ENCODE results near the gene ATP5IF1.

DNA sequence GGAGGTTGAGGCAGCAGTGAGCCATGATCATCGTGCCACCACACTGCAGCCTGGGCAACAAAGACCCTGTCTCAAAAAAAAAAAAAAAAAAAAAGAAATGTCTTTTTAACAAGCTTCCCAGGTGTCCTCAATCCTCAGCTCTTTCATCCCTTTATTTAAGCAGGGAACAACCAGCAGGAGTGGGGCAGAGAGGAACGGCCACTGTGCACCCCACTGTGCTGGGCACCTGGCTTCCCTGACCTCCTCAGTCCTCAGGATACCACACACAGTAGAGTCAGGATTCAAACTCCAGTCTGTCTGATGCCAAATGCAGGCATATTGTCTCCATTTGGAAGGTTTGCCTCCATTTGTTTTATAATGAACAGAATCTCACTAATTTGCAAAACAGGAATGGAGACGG, 39.6 kb upstream of the ATP5IF1 start:
- TF ChIP-seq CTCF (IDR thresholded peaks at IDR 0.05; ENCODE audit: low read length) = no peak
- TF ChIP-seq EZH2 (optimal IDR thresholded peaks at IDR 0.05; ENCODE audit: low read depth, low read length) = no peak
